WTC11 (cell line): ENCODE data around the gene NCCRP1. TPM values are rescaled to one million over a fixed set of nuclear protein-coding genes. Genes with fewer than 3 reads are reported as not detected.

Experiments
- ATAC-seq: fragments of 200-7000 bp; cut with Tn5 transposase; 2 replicates; pipeline ENCODE4 v1.10.0; 2021; ENCODE audit warnings: mild to moderate bottlenecking, moderate library complexity
- CTCF ChIA-PET: fragments of 300-600 bp; sonication (Branson Sonifier 250); formaldehyde crosslinking; loops from one replicate; lab custom pipeline; 2021; ENCODE audit warnings: antibody characterized with exemption; lab: Charles Lee
- POLR2A ChIA-PET: fragments of 350-600 bp; sonication (Branson Sonifier 250); formaldehyde crosslinking; loops from one replicate; lab custom pipeline; 2021; ENCODE audit warnings: antibody characterized with exemption; lab: Charles Lee
- DNase-seq: peaks from one replicate; pipeline ENCODE4 v3.0.0; 2021; ENCODE audit warnings: low spot score
- H3K27ac Mint-ChIP-seq: 2 replicates; pipeline ENCODE4 v1.8.0; 2021; ENCODE audit warnings: mixed read lengths
- H3K27me3 Mint-ChIP-seq: 2 replicates; pipeline ENCODE4 v1.8.0; 2021; ENCODE audit warnings: low read depth, mild to moderate bottlenecking, moderate library complexity, mixed read lengths
- H3K36me3 Mint-ChIP-seq: 2 replicates; pipeline ENCODE4 v1.8.0; 2021; ENCODE audit warnings: mixed read lengths
- H3K4me1 Mint-ChIP-seq: 2 replicates; pipeline ENCODE4 v1.8.0; 2022; ENCODE audit warnings: mixed read lengths
- H3K4me3 Mint-ChIP-seq: 2 replicates; pipeline ENCODE4 v1.8.0; 2021; ENCODE audit warnings: mild to moderate bottlenecking, moderate library complexity, mixed read lengths
- H3K9me3 Mint-ChIP-seq: 2 replicates; pipeline ENCODE4 v1.8.0; 2021; ENCODE audit warnings: mixed read lengths
- FOXK1 ChIP-seq: sonication (generic); formaldehyde crosslinking; IDR thresholded peaks from 2 replicates; pipeline ENCODE4 v1.8.0; 2022; ENCODE audit warnings: mild to moderate bottlenecking, moderate library complexity, missing genetic modification reagents
- MYBL2 ChIP-seq: sonication (generic); formaldehyde crosslinking; IDR thresholded peaks from 2 replicates; pipeline ENCODE4 v1.8.1; 2023; ENCODE audit warnings: mild to moderate bottlenecking, moderate library complexity, missing genetic modification reagents
- NFATC4 ChIP-seq: fragments of 250-450 bp; sonication (Bioruptor Pico); IDR thresholded peaks from 2 replicates; pipeline ENCODE4 v1.9.0; 2021; ENCODE audit warnings: mild to moderate bottlenecking
- NFYB ChIP-seq: sonication (generic); formaldehyde crosslinking; conservative IDR thresholded peaks from 2 replicates; pipeline ENCODE4 v1.8.0; 2022; ENCODE audit warnings: low read depth, missing genetic modification reagents
- NR1H2 ChIP-seq: sonication (generic); formaldehyde crosslinking; IDR thresholded peaks from 2 replicates; pipeline ENCODE4 v1.9.0; 2021; ENCODE audit warnings: mild to moderate bottlenecking, moderate library complexity, missing genetic modification reagents
- RORB ChIP-seq: fragments of 250-450 bp; sonication (Bioruptor Pico); IDR thresholded peaks from 2 replicates; pipeline ENCODE4 v1.9.0; 2021; ENCODE audit warnings: mild to moderate bottlenecking
- SMAD4 ChIP-seq: sonication (generic); formaldehyde crosslinking; IDR thresholded peaks from 2 replicates; pipeline ENCODE4 v1.8.0; 2022; ENCODE audit warnings: mild to moderate bottlenecking, missing genetic modification reagents
- total RNA-seq: library from RNA; stranded (reverse); gene quantifications from 3 replicates; pipeline ENCODE4 v1.2.3, GENCODE V29; 2021
- TF ChIP-seq, protein P1 (sequence below): sonication (generic); formaldehyde crosslinking; IDR thresholded peaks from 2 replicates; pipeline ENCODE4 v1.8.0; 2023; ENCODE audit warnings: mild to moderate bottlenecking, missing genetic modification reagents
- TF ChIP-seq, protein P2 (sequence below): sonication (generic); formaldehyde crosslinking; IDR thresholded peaks from 2 replicates; pipeline ENCODE4 v1.8.1; 2022; ENCODE audit warnings: low read depth, mild to moderate bottlenecking, moderate library complexity, missing genetic modification reagents, borderline replicate concordance
- TF ChIP-seq, protein P3 (sequence below): sonication (generic); formaldehyde crosslinking; IDR thresholded peaks from 2 replicates; pipeline ENCODE4 v1.8.1; 2022; ENCODE audit warnings: mild to moderate bottlenecking, moderate library complexity, missing genetic modification reagents
- TF ChIP-seq, protein P4 (sequence below): sonication (generic); formaldehyde crosslinking; IDR thresholded peaks from 2 replicates; pipeline ENCODE4 v1.8.1; 2022; ENCODE audit warnings: mild to moderate bottlenecking, missing genetic modification reagents, moderate library complexity, borderline replicate concordance
- TF ChIP-seq, protein P5 (sequence below): fragments of 250-450 bp; sonication (Bioruptor Pico); IDR thresholded peaks from 2 replicates; pipeline ENCODE4 v2.1.2; 2022; ENCODE audit warnings: mild to moderate bottlenecking, moderate library complexity
- TF ChIP-seq, protein P6 (sequence below): fragments of 250-450 bp; sonication (Bioruptor Pico); IDR thresholded peaks from 2 replicates; pipeline ENCODE4 v1.8.0; 2021; ENCODE audit warnings: mild to moderate bottlenecking
- TF ChIP-seq, protein P7 (sequence below): fragments of 250-450 bp; sonication (Bioruptor Pico); IDR thresholded peaks from 2 replicates; pipeline ENCODE4 v1.9.0; 2021; ENCODE audit warnings: moderate library complexity, mild to moderate bottlenecking, inconsistent platforms, borderline replicate concordance

The NCCRP1 gene
- total RNA-seq, 1 experiment from 2014 or later = 2.0 TPM

DNA sequence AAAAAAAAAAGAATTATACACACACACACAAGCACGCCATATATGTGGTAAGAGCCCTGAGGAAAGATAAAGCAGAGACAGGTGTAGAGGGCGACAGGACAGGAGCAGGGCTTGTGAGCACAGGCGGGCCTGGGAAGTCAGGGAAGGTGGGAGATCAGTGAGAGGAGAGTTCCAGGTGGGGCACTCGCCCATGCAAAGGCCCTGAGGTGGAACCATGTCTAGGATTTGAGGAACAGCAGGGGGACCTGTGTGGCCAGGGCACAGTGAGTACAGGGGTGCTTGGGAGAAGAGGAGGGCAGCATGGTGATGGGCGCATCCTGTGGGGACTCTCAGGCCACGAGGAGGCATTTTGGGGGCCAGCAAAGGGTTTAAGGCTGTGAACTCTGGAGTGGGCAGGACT lies 32.5 kb upstream of the NCCRP1 start (continued):
- TF ChIP-seq, protein P1, sequence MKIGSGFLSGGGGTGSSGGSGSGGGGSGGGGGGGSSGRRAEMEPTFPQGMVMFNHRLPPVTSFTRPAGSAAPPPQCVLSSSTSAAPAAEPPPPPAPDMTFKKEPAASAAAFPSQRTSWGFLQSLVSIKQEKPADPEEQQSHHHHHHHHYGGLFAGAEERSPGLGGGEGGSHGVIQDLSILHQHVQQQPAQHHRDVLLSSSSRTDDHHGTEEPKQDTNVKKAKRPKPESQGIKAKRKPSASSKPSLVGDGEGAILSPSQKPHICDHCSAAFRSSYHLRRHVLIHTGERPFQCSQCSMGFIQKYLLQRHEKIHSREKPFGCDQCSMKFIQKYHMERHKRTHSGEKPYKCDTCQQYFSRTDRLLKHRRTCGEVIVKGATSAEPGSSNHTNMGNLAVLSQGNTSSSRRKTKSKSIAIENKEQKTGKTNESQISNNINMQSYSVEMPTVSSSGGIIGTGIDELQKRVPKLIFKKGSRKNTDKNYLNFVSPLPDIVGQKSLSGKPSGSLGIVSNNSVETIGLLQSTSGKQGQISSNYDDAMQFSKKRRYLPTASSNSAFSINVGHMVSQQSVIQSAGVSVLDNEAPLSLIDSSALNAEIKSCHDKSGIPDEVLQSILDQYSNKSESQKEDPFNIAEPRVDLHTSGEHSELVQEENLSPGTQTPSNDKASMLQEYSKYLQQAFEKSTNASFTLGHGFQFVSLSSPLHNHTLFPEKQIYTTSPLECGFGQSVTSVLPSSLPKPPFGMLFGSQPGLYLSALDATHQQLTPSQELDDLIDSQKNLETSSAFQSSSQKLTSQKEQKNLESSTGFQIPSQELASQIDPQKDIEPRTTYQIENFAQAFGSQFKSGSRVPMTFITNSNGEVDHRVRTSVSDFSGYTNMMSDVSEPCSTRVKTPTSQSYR = no peak

DNA sequence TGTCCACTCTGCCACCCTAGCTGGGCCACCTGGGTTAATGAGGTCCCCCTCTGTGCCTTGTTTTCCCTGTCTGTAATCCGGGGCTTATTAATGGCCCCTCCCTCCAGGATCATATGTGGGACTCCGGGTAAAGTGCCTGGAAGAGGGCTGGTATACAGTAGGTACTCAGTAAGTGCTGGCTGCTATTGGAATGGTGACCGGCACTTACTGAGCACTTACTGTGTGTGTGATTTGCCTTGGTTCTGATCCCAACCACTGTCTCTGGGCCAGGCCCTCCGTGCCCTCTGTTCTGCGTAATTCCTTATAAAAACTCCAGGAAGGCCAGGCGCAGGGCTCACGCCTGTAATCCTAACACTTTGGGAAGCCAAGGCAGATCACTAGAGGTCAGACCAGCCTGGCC lies 30.9 kb upstream of the NCCRP1 start:
- Mint-ChIP-seq H3K9me3 (no peaks in the 10 kb centered on the region), H3K27me3 (no peaks in the 10 kb centered on the region), H3K4me3 (no peak overlapping the region)
- POLR2A ChIA-PET = no interaction called here
- ATAC-seq = no peak
- no peak for DNase-seq
- no peak for TF ChIP-seq SMAD4 (CRISPR knock-in tag)
- TF ChIP-seq, protein P2, sequence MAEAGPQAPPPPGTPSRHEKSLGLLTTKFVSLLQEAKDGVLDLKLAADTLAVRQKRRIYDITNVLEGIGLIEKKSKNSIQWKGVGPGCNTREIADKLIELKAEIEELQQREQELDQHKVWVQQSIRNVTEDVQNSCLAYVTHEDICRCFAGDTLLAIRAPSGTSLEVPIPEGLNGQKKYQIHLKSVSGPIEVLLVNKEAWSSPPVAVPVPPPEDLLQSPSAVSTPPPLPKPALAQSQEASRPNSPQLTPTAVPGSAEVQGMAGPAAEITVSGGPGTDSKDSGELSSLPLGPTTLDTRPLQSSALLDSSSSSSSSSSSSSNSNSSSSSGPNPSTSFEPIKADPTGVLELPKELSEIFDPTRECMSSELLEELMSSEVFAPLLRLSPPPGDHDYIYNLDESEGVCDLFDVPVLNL (CRISPR knock-in tag) = no peak
- TF ChIP-seq, protein P3, sequence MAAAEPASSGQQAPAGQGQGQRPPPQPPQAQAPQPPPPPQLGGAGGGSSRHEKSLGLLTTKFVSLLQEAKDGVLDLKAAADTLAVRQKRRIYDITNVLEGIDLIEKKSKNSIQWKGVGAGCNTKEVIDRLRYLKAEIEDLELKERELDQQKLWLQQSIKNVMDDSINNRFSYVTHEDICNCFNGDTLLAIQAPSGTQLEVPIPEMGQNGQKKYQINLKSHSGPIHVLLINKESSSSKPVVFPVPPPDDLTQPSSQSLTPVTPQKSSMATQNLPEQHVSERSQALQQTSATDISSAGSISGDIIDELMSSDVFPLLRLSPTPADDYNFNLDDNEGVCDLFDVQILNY (CRISPR knock-in tag) = no peak
- TF ChIP-seq, protein P4, sequence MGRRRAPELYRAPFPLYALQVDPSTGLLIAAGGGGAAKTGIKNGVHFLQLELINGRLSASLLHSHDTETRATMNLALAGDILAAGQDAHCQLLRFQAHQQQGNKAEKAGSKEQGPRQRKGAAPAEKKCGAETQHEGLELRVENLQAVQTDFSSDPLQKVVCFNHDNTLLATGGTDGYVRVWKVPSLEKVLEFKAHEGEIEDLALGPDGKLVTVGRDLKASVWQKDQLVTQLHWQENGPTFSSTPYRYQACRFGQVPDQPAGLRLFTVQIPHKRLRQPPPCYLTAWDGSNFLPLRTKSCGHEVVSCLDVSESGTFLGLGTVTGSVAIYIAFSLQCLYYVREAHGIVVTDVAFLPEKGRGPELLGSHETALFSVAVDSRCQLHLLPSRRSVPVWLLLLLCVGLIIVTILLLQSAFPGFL = no peak
- TF ChIP-seq, protein P5, sequence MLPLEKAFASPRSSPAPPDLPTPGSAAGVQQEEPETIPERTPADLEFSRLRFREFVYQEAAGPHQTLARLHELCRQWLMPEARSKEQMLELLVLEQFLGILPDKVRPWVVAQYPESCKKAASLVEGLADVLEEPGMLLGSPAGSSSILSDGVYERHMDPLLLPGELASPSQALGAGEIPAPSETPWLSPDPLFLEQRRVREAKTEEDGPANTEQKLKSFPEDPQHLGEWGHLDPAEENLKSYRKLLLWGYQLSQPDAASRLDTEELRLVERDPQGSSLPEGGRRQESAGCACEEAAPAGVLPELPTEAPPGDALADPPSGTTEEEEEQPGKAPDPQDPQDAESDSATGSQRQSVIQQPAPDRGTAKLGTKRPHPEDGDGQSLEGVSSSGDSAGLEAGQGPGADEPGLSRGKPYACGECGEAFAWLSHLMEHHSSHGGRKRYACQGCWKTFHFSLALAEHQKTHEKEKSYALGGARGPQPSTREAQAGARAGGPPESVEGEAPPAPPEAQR (CRISPR knock-in tag) = no peak
- TF ChIP-seq FOXK1 (CRISPR knock-in tag) = no peak
- no peak for TF ChIP-seq NFYB (CRISPR knock-in tag)
- no peak for TF ChIP-seq MYBL2 (CRISPR knock-in tag)
- TF ChIP-seq, all 79 proteins: peak for 0
- CTCF ChIA-PET = interaction anchor here (0.9 to 2.4 kb wide), 5 partner anchors 9 to 33 kb away, joined by 3 to 15 read pairs (median 5); no protein-coding TSS in a partner anchor
- Mint-ChIP-seq H3K4me1 (peaks cover 21% of the 10 kb centered on the region), H3K27ac (no peak overlapping the region), H3K36me3 (no peaks in the 10 kb centered on the region)

DNA sequence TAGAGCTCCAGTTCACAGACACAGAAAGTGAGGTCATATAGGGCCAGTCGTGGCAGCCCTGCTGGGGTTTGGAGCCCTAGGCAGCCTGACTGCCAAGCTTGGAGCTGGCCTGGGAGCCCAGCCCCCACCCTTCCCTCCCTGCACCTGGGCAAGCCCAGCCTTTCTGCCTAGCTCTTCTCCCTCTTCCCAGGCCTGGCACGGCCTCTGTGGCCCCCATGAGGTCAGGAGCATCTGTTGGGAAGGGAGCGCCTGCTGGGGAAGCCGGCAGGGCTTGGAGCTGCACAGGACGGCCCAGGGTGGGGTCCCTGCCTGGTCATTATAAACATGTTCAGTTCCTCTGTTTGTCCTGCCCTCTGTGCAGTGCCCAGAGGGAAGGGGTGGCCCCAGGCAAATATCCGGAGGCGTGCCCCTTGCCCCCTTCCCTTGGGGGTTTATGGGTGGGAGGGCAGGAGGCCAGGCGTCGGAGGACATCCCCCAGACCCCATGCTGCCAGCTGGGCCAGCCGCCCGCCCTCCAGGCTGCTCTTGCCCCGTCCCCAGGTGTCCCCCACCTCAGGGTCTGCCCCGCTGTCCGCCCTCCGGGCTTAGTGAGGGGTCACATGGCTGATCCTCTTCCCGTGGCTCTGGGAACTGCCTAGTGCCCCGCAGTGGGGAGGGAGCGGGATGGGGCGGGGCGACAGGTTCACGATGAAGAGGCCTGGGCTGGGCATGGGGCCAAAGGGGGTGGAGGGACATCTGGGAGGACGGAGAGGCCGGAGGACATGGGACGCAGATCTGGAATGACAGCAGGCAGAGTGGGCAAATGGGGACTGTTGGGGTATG lies 30.0 kb upstream of the NCCRP1 start:
- H3K4me1 Mint-ChIP-seq = peaks cover 21% of the 10 kb centered on the region
- no peaks in the 10 kb centered on the region for H3K36me3 Mint-ChIP-seq
- ChIA-PET POLR2A (no interaction called here), CTCF (interaction anchor here (0.9 to 2.4 kb wide), 6 partner anchors 11 to 114 kb away, joined by 3 to 15 read pairs (median 5); no protein-coding TSS in a partner anchor)
- ATAC-seq = peak; percentile 16
- H3K27ac Mint-ChIP-seq = no peak overlapping the region; the same call in 1 of the 2 replicates
- no peaks in the 10 kb centered on the region for H3K9me3 Mint-ChIP-seq
- no peaks in the 10 kb centered on the region for H3K27me3 Mint-ChIP-seq
- no peak overlapping the region for H3K4me3 Mint-ChIP-seq
- DNase-seq = peak; percentile 31
- TF ChIP-seq NR1H2 (CRISPR knock-in tag) (no peak), FOXK1 (CRISPR knock-in tag) (no peak), RORB (CRISPR knock-in tag) (no peak), NFATC4 (CRISPR knock-in tag) (no peak)
- TF ChIP-seq, protein P6, sequence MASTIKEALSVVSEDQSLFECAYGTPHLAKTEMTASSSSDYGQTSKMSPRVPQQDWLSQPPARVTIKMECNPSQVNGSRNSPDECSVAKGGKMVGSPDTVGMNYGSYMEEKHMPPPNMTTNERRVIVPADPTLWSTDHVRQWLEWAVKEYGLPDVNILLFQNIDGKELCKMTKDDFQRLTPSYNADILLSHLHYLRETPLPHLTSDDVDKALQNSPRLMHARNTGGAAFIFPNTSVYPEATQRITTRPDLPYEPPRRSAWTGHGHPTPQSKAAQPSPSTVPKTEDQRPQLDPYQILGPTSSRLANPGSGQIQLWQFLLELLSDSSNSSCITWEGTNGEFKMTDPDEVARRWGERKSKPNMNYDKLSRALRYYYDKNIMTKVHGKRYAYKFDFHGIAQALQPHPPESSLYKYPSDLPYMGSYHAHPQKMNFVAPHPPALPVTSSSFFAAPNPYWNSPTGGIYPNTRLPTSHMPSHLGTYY (CRISPR knock-in tag) = no peak
- TF ChIP-seq, protein P4 = no peak
- TF ChIP-seq, protein P7, sequence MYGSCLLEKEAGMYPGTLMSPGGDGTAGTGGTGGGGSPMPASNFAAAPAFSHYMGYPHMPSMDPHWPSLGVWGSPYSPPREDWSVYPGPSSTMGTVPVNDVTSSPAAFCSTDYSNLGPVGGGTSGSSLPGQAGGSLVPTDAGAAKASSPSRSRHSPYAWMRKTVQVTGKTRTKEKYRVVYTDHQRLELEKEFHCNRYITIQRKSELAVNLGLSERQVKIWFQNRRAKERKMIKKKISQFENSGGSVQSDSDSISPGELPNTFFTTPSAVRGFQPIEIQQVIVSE (CRISPR knock-in tag) = no peak
- TF ChIP-seq, protein P1 = no peak
